ENCODE measurements around the gene SNRPA1. TPM values are rescaled to one million over a fixed set of nuclear protein-coding genes. Genes with fewer than 3 reads are reported as not detected.

The SNRPA1 gene
- total and polyA plus RNA-seq, 2 of the 13 experiments (the other 11 are each of a cell fraction or from before 2014, with no cell fraction given): 41.2 to 108 TPM

DNA sequence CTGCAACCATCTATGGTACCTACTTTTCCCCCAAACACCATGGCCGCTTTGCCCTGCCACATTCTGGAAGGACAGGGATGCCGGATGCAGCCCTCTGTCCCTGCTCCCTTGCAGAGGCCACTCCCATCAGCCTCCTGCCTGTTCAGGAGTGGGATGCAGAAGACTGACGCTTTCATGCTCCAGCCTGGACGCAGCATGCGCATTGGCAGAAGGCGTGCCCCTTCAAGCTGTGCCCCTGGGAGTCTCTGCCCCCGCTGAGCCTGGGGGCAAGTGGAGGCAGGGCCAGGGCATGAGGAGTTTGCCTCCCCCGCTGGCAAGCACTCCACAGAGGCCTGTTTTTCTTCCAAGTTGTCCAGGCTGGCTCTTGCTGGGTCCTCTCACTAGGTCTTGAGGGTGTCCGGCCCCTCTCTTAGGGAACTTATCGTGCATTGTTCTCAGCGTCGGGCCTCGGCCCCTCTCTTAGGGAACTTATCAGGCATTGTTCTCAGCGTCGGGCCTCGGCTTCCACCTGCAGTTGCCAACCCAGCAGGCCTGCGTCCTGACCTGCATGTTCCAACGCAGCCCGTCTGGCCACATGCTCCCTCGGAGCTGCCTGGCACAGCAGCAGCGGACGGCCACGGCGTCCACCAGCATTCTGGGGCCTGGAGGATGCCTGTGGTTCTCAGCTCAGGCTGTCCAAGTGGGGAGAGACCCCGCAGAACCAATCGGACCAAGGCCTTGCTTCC lies 14.6 kb upstream of the SNRPA1 start:
- DNase-seq (ENCODE audit: low spot score): no peak
- CTCF ChIA-PET (ENCODE audit: low intra/inter-chr PET ratio, low total read pairs): no interaction called here

DNA sequence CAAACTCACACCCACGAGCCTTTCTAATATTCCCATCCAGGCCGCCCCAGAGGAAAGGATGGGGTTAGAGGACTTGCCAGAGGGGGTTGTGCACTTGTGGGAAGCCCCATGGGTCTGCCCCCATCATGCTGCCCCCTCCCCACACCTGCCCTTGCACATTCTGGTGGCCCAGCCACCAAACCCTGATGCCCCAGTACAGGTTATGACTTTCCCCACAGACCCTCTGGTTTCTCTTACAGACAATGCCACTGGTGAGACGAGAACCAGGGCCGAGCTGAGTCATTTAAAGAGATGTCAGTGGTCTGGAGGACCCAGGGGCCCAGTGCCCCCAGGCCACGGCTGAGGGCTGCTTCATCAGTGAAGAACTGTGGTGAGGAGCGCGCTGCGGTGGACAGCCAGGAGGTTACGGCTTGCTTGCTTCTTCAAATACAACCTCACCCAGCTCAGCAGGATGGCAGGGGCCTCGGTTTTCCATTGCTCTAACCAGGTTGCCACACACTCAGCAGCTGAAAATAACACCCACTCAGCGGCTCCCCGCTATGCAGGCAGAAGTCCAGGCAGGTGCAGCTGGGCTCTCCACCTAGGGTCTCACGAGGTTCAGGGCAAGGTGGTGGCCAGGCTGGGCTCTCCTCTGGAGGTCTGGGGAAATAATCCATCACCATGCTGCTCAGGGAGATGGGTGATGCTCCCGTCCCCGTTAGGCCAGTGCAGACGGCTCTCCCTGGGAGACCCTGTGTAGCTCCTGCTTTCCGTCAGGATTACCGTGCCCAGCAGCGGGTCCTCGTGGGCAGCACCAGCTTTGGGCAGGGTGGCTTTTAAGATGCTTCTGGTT lies 13.8 kb upstream of the SNRPA1 start:
- no peak overlapping the region for H3K4me3 ChIP-seq (replicated peaks in 1 of 3; ENCODE audit: insufficient read depth in 1 of 3, low read depth in 2 of 3, low read length in 3 of 3)
- H2AFZ ChIP-seq (ENCODE audit: low read length): no peak overlapping the region
- H3K9me3 ChIP-seq (ENCODE audit: low read length): no peaks in the 10 kb centered on the region
- FAIRE-seq (no peak), ATAC-seq (no peak), DNase-seq (ENCODE audit: low spot score) (no peak)
- H3K4me1 ChIP-seq (ENCODE audit: insufficient read depth, low read length): no peaks in the 10 kb centered on the region
- CTCF ChIA-PET (ENCODE audit: low intra/inter-chr PET ratio, low total read pairs): no interaction called here
- H3K27me3 ChIP-seq (ENCODE audit: control insufficient read depth in 1 of 2, insufficient read depth in 2 of 2, low read length in 2 of 2): no peaks in the 10 kb centered on the region; a peak in 1 of 5 replicates
- no peak overlapping the region for H3K4me2 ChIP-seq (ENCODE audit: low read depth, low read length)
- POLR2A ChIA-PET: no interaction called here
- peaks cover 11 to 17% of the 10 kb centered on the region in 2 experiments; a peak in 3 of 5 replicates for H3K36me3 ChIP-seq (replicated peaks in 1 of 2; ENCODE audit: control insufficient read depth in 1 of 2, insufficient read depth in 2 of 2, low read length in 2 of 2)
- intact Hi-C loops (cut with micrococcal nuclease; ENCODE audit: unreplicated experiment) (no loop called here), in situ Hi-C loops (cut with HindIII; ENCODE audit: extremely low pct_ligation_motif_present, low pct_unique_long_range_greater_than_20kb) (no loop called here)
- no TSS peak for BruUV-seq (replicated peaks)
- no peak overlapping the region for H3K27ac ChIP-seq (ENCODE audit: extremely low read length, insufficient read depth, low read length)
- 95% methylated on average over 17 of the region's 20 CpGs for WGBS (ENCODE audit: low lambda C conversion rate)
- H3K9ac ChIP-seq (ENCODE audit: insufficient read depth, low read depth, low read length): no peak overlapping the region
- no peaks in the 10 kb centered on the region for H3K79me2 ChIP-seq (ENCODE audit: insufficient read depth, low read length)
- no peaks in the 10 kb centered on the region for H4K20me1 ChIP-seq (ENCODE audit: insufficient read depth, low read length)
- no peak for TF ChIP-seq NR1H2 (CRISPR knock-in tag; IDR thresholded peaks at IDR 0.05; ENCODE audit: borderline replicate concordance, low read depth)
- TF ChIP-seq FOXC1 (CRISPR knock-in tag; IDR thresholded peaks at IDR 0.05; ENCODE audit: borderline replicate concordance): no peak
- no peak for TF ChIP-seq ETV5 (CRISPR knock-in tag; IDR thresholded peaks at IDR 0.05; ENCODE audit: borderline replicate concordance)
- no peak for TF ChIP-seq ZNF768 (CRISPR knock-in tag; IDR thresholded peaks at IDR 0.05)
- TF ChIP-seq, protein P1, sequence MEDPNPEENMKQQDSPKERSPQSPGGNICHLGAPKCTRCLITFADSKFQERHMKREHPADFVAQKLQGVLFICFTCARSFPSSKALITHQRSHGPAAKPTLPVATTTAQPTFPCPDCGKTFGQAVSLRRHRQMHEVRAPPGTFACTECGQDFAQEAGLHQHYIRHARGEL (CRISPR knock-in tag; IDR thresholded peaks at IDR 0.05): no peak
- no peak for TF ChIP-seq ESRRA (CRISPR knock-in tag; IDR thresholded peaks at IDR 0.05; ENCODE audit: low read depth)
- no peak for TF ChIP-seq REL (CRISPR knock-in tag; conservative IDR thresholded peaks at IDR 0.05)
- TF ChIP-seq, protein P2, sequence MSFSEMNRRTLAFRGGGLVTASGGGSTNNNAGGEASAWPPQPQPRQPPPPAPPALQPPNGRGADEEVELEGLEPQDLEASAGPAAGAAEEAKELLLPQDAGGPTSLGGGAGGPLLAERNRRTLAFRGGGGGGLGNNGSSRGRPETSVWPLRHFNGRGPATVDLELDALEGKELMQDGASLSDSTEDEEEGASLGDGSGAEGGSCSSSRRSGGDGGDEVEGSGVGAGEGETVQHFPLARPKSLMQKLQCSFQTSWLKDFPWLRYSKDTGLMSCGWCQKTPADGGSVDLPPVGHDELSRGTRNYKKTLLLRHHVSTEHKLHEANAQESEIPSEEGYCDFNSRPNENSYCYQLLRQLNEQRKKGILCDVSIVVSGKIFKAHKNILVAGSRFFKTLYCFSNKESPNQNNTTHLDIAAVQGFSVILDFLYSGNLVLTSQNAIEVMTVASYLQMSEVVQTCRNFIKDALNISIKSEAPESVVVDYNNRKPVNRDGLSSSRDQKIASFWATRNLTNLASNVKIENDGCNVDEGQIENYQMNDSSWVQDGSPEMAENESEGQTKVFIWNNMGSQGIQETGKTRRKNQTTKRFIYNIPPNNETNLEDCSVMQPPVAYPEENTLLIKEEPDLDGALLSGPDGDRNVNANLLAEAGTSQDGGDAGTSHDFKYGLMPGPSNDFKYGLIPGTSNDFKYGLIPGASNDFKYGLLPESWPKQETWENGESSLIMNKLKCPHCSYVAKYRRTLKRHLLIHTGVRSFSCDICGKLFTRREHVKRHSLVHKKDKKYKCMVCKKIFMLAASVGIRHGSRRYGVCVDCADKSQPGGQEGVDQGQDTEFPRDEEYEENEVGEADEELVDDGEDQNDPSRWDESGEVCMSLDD (CRISPR knock-in tag; IDR thresholded peaks at IDR 0.05; ENCODE audit: borderline replicate concordance): no peak

More for the DNA sequence above, 14.6 kb upstream of the SNRPA1 start:
- POLR2A ChIA-PET: no interaction called here
- H3K79me2 ChIP-seq (ENCODE audit: insufficient read depth, low read length): no peaks in the 10 kb centered on the region
- no peak for FAIRE-seq
- H2AFZ ChIP-seq (ENCODE audit: low read length): no peak overlapping the region
- in situ Hi-C loops (cut with HindIII; ENCODE audit: extremely low pct_ligation_motif_present, low pct_unique_long_range_greater_than_20kb) (no loop called here), intact Hi-C loops (cut with micrococcal nuclease; ENCODE audit: unreplicated experiment) (no loop called here)
- H3K9ac ChIP-seq (ENCODE audit: insufficient read depth, low read depth, low read length): no peak overlapping the region
- H3K4me1 ChIP-seq (ENCODE audit: insufficient read depth, low read length): no peaks in the 10 kb centered on the region
- 96% methylated on average over 10 of the region's 26 CpGs for WGBS (ENCODE audit: low lambda C conversion rate)
- H3K4me2 ChIP-seq (ENCODE audit: low read depth, low read length): no peak overlapping the region
- ATAC-seq: no peak
- no peaks in the 10 kb centered on the region; a peak in 1 of 5 replicates for H3K27me3 ChIP-seq (ENCODE audit: control insufficient read depth in 1 of 2, insufficient read depth in 2 of 2, low read length in 2 of 2)
- no peaks in the 10 kb centered on the region for H3K9me3 ChIP-seq (ENCODE audit: low read length)
- no peak overlapping the region for H3K27ac ChIP-seq (ENCODE audit: extremely low read length, insufficient read depth, low read length)
- H3K36me3 ChIP-seq (replicated peaks in 1 of 2; ENCODE audit: control insufficient read depth in 1 of 2, insufficient read depth in 2 of 2, low read length in 2 of 2): peaks cover 16 to 23% of the 10 kb centered on the region in 2 experiments; a peak in 4 of 5 replicates
- no TSS peak for BruUV-seq (replicated peaks)
- H4K20me1 ChIP-seq (ENCODE audit: insufficient read depth, low read length): no peaks in the 10 kb centered on the region
- TF ChIP-seq AGO2 (optimal IDR thresholded peaks at IDR 0.05; ENCODE audit: low read depth, low read length): peak; percentile 24
- TF ChIP-seq SNAPC2 (CRISPR knock-in tag; IDR thresholded peaks at IDR 0.05): no peak
- H3K4me3 ChIP-seq (replicated peaks in 1 of 3; ENCODE audit: insufficient read depth in 1 of 3, low read depth in 2 of 3, low read length in 3 of 3): no peak overlapping the region

Data from HepG2 (cell line).